ENCODE measurements around the gene TRAF3IP1.

TRAF3IP1 gene

GRCh38 chr2:238409341-238410199 lies 89.3 kb downstream of the TRAF3IP1 start:
- no peak for FAIRE-seq
- TF ChIP-seq PAX5 (IDR thresholded peaks at IDR 0.05; ENCODE audit: insufficient read depth, low read length, severe bottlenecking), result no peak
- no peak for TF ChIP-seq POU2F2 (IDR thresholded peaks at IDR 0.05; ENCODE audit: low read depth, low read length)
- TF ChIP-seq TAF1 (IDR thresholded peaks at IDR 0.05; ENCODE audit: low read depth, low read length), result no peak
- TF ChIP-seq POLR2A (IDR thresholded peaks at IDR 0.05; ENCODE audit: low read depth, low read length), result no peak
- no peak for TF ChIP-seq SPI1 (IDR thresholded peaks at IDR 0.05; ENCODE audit: low read depth, low read length)
- TF ChIP-seq POLR2AphosphoS5 (IDR thresholded peaks at IDR 0.05; ENCODE audit: low read depth, low read length), result no peak
- DNase-seq (ENCODE audit: insufficient read length, low spot score), result no peak

- no peak for TF ChIP-seq PAX5 (IDR thresholded peaks at IDR 0.05; ENCODE audit: insufficient read depth, low read length, severe bottlenecking)
- no peak for TF ChIP-seq SPI1 (IDR thresholded peaks at IDR 0.05; ENCODE audit: low read depth, low read length)
- no peak for TF ChIP-seq POU2F2 (IDR thresholded peaks at IDR 0.05; ENCODE audit: low read depth, low read length)
- no peak for TF ChIP-seq POLR2A (IDR thresholded peaks at IDR 0.05; ENCODE audit: low read depth, low read length)
- no peak for TF ChIP-seq POLR2AphosphoS5 (IDR thresholded peaks at IDR 0.05; ENCODE audit: low read depth, low read length)
- TF ChIP-seq TAF1 (IDR thresholded peaks at IDR 0.05; ENCODE audit: low read depth, low read length), result no peak
- FAIRE-seq, result no peak
- no peak for DNase-seq (ENCODE audit: insufficient read length, low spot score)
Measured at GRCh38 chr2:238412067-238412767, 91.9 kb downstream of the TRAF3IP1 start.

GRCh38 chr2:238413368-238413767 lies 93.0 kb downstream of the TRAF3IP1 start:
- FAIRE-seq, result no peak
- DNase-seq (ENCODE audit: insufficient read length, low spot score), result no peak
- TF ChIP-seq POU2F2 (IDR thresholded peaks at IDR 0.05; ENCODE audit: low read depth, low read length) (no peak), PAX5 (IDR thresholded peaks at IDR 0.05; ENCODE audit: insufficient read depth, low read length, severe bottlenecking) (no peak), TAF1 (IDR thresholded peaks at IDR 0.05; ENCODE audit: low read depth, low read length) (no peak), SPI1 (IDR thresholded peaks at IDR 0.05; ENCODE audit: low read depth, low read length) (no peak)

DNA sequence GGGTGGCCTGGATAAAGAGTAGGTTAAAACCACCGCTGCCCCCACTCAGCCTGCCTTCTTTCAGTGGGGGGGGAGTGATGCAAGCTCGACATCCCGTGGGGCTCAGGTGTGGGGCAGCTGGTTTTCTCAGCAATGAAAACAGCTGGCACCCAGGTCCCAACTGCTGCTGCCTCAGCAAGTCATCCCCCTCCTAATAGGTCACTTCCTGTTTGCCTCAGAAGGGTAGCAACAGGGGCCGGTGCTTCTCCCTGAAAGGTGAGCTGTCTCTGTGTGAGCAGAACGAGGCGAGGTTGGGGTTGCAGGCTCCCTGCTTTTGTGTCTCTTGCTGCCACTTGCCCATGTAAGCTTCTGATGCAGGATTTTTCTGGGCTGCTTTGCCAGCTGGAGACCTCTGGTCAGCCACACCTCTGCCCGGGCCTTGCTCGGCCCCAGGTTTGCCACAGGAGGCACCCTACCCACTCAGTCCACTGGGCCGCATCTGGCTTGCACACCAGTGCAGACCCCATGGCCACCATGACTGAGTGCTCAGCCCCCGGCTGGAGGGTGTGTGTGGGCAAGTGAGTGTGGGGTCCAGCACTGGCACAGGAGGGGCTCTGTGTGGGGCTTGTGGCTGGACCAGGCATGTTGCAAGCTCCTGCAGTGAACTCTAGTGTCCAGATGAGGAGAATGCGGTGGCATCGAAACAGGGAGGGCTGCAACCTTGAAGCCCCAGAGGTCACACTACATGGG lies 94.9 kb downstream of the TRAF3IP1 start:
- no peak for FAIRE-seq
- no peak for DNase-seq (ENCODE audit: insufficient read length, low spot score)
- TF ChIP-seq POU2F2 (IDR thresholded peaks at IDR 0.05; ENCODE audit: low read depth, low read length), result no peak
- no peak for TF ChIP-seq SPI1 (IDR thresholded peaks at IDR 0.05; ENCODE audit: low read depth, low read length)
- TF ChIP-seq POLR2AphosphoS5 (IDR thresholded peaks at IDR 0.05; ENCODE audit: low read depth, low read length), result no peak
- TF ChIP-seq POLR2A (IDR thresholded peaks at IDR 0.05; ENCODE audit: low read depth, low read length), result no peak
- no peak for TF ChIP-seq PAX5 (IDR thresholded peaks at IDR 0.05; ENCODE audit: insufficient read depth, low read length, severe bottlenecking)
- no peak for TF ChIP-seq TAF1 (IDR thresholded peaks at IDR 0.05; ENCODE audit: low read depth, low read length)

GRCh38 chr2:238415893-238416292 lies 95.6 kb downstream of the TRAF3IP1 start:
- FAIRE-seq (no peak), DNase-seq (ENCODE audit: insufficient read length, low spot score) (no peak)
- TF ChIP-seq PAX5 (IDR thresholded peaks at IDR 0.05; ENCODE audit: insufficient read depth, low read length, severe bottlenecking), result no peak
- TF ChIP-seq POLR2A (IDR thresholded peaks at IDR 0.05; ENCODE audit: low read depth, low read length), result no peak
- no peak for TF ChIP-seq TAF1 (IDR thresholded peaks at IDR 0.05; ENCODE audit: low read depth, low read length)
- no peak for TF ChIP-seq SPI1 (IDR thresholded peaks at IDR 0.05; ENCODE audit: low read depth, low read length)
- no peak for TF ChIP-seq POLR2AphosphoS5 (IDR thresholded peaks at IDR 0.05; ENCODE audit: low read depth, low read length)
- TF ChIP-seq POU2F2 (IDR thresholded peaks at IDR 0.05; ENCODE audit: low read depth, low read length), result no peak

GRCh38 chr2:238418196-238418998 lies 98.1 kb downstream of the TRAF3IP1 start:
- no peak for DNase-seq (ENCODE audit: insufficient read length, low spot score)
- TF ChIP-seq POLR2A (IDR thresholded peaks at IDR 0.05; ENCODE audit: low read depth, low read length), result no peak
- TF ChIP-seq POLR2AphosphoS5 (IDR thresholded peaks at IDR 0.05; ENCODE audit: low read depth, low read length), result no peak
- no peak for TF ChIP-seq POU2F2 (IDR thresholded peaks at IDR 0.05; ENCODE audit: low read depth, low read length)
- no peak for TF ChIP-seq TAF1 (IDR thresholded peaks at IDR 0.05; ENCODE audit: low read depth, low read length)
- no peak for TF ChIP-seq PAX5 (IDR thresholded peaks at IDR 0.05; ENCODE audit: insufficient read depth, low read length, severe bottlenecking)
- no peak for TF ChIP-seq SPI1 (IDR thresholded peaks at IDR 0.05; ENCODE audit: low read depth, low read length)
- FAIRE-seq, result no peak

DNA sequence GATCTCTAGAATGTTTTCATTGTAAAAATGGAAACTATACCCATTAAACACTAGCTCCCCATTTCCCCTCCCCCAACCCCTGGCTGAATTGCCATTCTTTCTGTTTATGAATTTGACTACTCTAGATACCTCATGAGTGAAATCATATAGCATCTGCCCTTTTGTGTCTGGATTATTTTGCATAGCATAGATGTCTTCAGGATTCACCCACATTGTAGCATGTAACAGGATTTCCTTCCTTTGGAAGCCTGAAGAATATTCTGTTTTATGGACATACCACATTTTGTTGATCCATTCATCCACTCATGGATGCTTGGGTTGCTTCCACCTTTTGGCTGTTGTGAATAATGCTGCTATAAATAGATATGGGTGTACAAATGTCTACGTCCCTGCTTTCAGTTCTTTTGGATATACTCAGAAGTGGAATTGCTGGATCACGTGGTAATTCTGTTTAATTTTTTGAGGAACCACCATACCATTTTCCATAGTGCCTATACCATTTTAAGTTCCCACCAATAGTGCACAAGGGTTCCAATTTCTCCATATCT lies 98.8 kb downstream of the TRAF3IP1 start:
- DNase-seq (ENCODE audit: insufficient read length, low spot score) (no peak), FAIRE-seq (no peak)
- TF ChIP-seq POLR2AphosphoS5 (IDR thresholded peaks at IDR 0.05; ENCODE audit: low read depth, low read length), result no peak
- no peak for TF ChIP-seq POU2F2 (IDR thresholded peaks at IDR 0.05; ENCODE audit: low read depth, low read length)
- no peak for TF ChIP-seq TAF1 (IDR thresholded peaks at IDR 0.05; ENCODE audit: low read depth, low read length)
- no peak for TF ChIP-seq POLR2A (IDR thresholded peaks at IDR 0.05; ENCODE audit: low read depth, low read length)
- TF ChIP-seq PAX5 (IDR thresholded peaks at IDR 0.05; ENCODE audit: insufficient read depth, low read length, severe bottlenecking), result no peak

- no peak for DNase-seq (ENCODE audit: insufficient read length, low spot score)
- no peak for FAIRE-seq
- no peak for TF ChIP-seq PAX5 (IDR thresholded peaks at IDR 0.05; ENCODE audit: insufficient read depth, low read length, severe bottlenecking)
- no peak for TF ChIP-seq POU2F2 (IDR thresholded peaks at IDR 0.05; ENCODE audit: low read depth, low read length)
Measured at GRCh38 chr2:238420442-238420841, 100.1 kb downstream of the TRAF3IP1 start.
